Measurements from ENCODE around the gene TMEM185A.

DNA sequence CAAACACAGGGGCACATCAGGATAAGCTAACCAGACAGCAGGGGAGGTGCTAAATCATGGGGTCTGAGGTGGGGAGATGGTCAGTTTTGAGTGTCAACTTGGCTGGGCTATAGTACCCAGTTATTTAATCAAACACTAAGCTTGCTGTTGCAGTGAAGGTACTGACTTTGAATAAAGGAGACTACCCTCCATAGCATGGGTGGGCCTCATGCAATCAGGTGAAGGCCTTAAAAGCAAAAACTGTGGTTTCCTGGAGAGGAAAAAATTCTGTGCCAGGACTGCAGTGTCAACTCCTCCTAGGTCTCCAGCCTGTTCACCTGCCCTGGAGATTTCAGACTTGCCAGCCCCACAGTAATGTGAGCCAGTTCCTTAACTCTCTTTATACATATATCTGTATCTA is 23.9 kb downstream of the TMEM185A start:
- TF ChIP-seq, protein P1, sequence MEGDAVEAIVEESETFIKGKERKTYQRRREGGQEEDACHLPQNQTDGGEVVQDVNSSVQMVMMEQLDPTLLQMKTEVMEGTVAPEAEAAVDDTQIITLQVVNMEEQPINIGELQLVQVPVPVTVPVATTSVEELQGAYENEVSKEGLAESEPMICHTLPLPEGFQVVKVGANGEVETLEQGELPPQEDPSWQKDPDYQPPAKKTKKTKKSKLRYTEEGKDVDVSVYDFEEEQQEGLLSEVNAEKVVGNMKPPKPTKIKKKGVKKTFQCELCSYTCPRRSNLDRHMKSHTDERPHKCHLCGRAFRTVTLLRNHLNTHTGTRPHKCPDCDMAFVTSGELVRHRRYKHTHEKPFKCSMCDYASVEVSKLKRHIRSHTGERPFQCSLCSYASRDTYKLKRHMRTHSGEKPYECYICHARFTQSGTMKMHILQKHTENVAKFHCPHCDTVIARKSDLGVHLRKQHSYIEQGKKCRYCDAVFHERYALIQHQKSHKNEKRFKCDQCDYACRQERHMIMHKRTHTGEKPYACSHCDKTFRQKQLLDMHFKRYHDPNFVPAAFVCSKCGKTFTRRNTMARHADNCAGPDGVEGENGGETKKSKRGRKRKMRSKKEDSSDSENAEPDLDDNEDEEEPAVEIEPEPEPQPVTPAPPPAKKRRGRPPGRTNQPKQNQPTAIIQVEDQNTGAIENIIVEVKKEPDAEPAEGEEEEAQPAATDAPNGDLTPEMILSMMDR (IDR thresholded peaks at IDR 0.05; ENCODE audit: low read depth, low read length, missing input control) = no peak
- TF ChIP-seq YY1 (IDR thresholded peaks at IDR 0.05) = no peak

Measured in liver (tissue), 2 donors.